ENCODE data around the gene VANGL1. TPM values are rescaled to one million over a fixed set of nuclear protein-coding genes. Genes with fewer than 3 reads are reported as not detected.

VANGL1 gene
- polyA plus RNA-seq, 1 experiment, result 7.8 TPM

- no peak overlapping the region for H3K27ac ChIP-seq (ENCODE audit: low read depth, low read length)
- no peaks in the 10 kb centered on the region for H3K27me3 ChIP-seq (ENCODE audit: control insufficient read depth, insufficient read depth, low read length)
- ChIA-PET POLR2A (no interaction called here), CTCF (interaction anchor here (0.9 to 1.6 kb wide), 2 partner anchors 15 to 95 kb away, joined by 3 to 9 read pairs; no protein-coding TSS in a partner anchor)
- TF ChIP-seq, protein P1, sequence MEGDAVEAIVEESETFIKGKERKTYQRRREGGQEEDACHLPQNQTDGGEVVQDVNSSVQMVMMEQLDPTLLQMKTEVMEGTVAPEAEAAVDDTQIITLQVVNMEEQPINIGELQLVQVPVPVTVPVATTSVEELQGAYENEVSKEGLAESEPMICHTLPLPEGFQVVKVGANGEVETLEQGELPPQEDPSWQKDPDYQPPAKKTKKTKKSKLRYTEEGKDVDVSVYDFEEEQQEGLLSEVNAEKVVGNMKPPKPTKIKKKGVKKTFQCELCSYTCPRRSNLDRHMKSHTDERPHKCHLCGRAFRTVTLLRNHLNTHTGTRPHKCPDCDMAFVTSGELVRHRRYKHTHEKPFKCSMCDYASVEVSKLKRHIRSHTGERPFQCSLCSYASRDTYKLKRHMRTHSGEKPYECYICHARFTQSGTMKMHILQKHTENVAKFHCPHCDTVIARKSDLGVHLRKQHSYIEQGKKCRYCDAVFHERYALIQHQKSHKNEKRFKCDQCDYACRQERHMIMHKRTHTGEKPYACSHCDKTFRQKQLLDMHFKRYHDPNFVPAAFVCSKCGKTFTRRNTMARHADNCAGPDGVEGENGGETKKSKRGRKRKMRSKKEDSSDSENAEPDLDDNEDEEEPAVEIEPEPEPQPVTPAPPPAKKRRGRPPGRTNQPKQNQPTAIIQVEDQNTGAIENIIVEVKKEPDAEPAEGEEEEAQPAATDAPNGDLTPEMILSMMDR (IDR thresholded peaks at IDR 0.05; ENCODE audit: low read depth, low read length), result no peak
- DNase-seq (ENCODE audit: low read depth, low spot score), result no peak
- H3K9me3 ChIP-seq (ENCODE audit: control insufficient read depth, insufficient read depth, low read length), result no peaks in the 10 kb centered on the region
- no peak overlapping the region for H3K4me3 ChIP-seq (ENCODE audit: low read depth, low read length)
Observed at GRCh38 chr1:115690972-115691371, 49.2 kb downstream of the VANGL1 start.

GRCh38 chr1:115692224-115692623 is 50.5 kb downstream of the VANGL1 start:
- no peak for DNase-seq (ENCODE audit: low read depth, low spot score)
- H3K27me3 ChIP-seq (ENCODE audit: control insufficient read depth, insufficient read depth, low read length), result peaks cover 3% of the 10 kb centered on the region
- H3K27ac ChIP-seq (ENCODE audit: low read depth, low read length), result no peak overlapping the region
- CTCF ChIA-PET, result interaction anchor here (0.7 to 3.8 kb wide), 2 partner anchors 14 to 72 kb away, joined by 3 to 39 read pairs; no protein-coding TSS in a partner anchor
- no peak overlapping the region for H3K4me3 ChIP-seq (ENCODE audit: low read depth, low read length)
- no peaks in the 10 kb centered on the region for H3K9me3 ChIP-seq (ENCODE audit: control insufficient read depth, insufficient read depth, low read length)
- TF ChIP-seq, protein P1 (IDR thresholded peaks at IDR 0.05; ENCODE audit: low read depth, low read length), result no peak
- POLR2A ChIA-PET, result no interaction called here

- peaks cover 3% of the 10 kb centered on the region for H3K27me3 ChIP-seq (ENCODE audit: control insufficient read depth, insufficient read depth, low read length)
- H3K4me3 ChIP-seq (ENCODE audit: low read depth, low read length), result no peak overlapping the region
- H3K9me3 ChIP-seq (ENCODE audit: control insufficient read depth, insufficient read depth, low read length), result no peaks in the 10 kb centered on the region
- TF ChIP-seq, protein P1 (IDR thresholded peaks at IDR 0.05; ENCODE audit: low read depth, low read length), result no peak
- no peak for DNase-seq (ENCODE audit: low read depth, low spot score)
- POLR2A ChIA-PET, result no interaction called here
- CTCF ChIA-PET, result interaction anchor here (3.8 kb wide), 1 partner anchor 11 kb away, joined by 39 read pairs; no protein-coding TSS in a partner anchor
- H3K27ac ChIP-seq (ENCODE audit: low read depth, low read length), result no peak overlapping the region
Observed at GRCh38 chr1:115694805-115695204, 53.0 kb downstream of the VANGL1 start.

DNA sequence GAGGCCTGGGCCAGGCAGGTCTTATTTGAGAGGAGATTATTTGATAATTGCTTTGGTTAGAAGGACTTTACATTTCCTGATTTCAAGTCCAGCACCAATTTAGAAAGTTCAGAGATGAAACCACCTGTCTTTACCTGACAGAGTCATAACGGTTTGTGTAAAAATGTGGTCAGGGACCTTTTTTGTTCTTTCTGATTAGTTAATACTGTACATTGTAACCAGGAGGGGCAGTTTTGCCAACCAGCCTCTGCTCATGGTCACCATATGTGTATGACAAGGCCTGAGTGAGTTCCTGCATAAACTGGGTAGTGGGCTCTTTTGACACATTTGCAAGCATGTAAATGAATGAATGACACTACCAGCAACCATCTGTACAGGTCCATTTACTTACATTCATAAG is 55.8 kb downstream of the VANGL1 start:
- Histone ChIP-seq H3K27ac (ENCODE audit: low read depth, low read length) (no peak overlapping the region), H3K9me3 (ENCODE audit: control insufficient read depth, insufficient read depth, low read length) (no peaks in the 10 kb centered on the region), H3K4me3 (ENCODE audit: low read depth, low read length) (no peak overlapping the region), H3K27me3 (ENCODE audit: control insufficient read depth, insufficient read depth, low read length) (peaks cover 3% of the 10 kb centered on the region)
- TF ChIP-seq, protein P1 (IDR thresholded peaks at IDR 0.05; ENCODE audit: low read depth, low read length), result no peak
- ChIA-PET POLR2A (no interaction called here), CTCF (no interaction called here)
- DNase-seq (ENCODE audit: low read depth, low spot score), result no peak

GRCh38 chr1:115701090-115701489 is 59.3 kb downstream of the VANGL1 start:
- no peak overlapping the region for H3K27ac ChIP-seq (ENCODE audit: low read depth, low read length)
- H3K9me3 ChIP-seq (ENCODE audit: control insufficient read depth, insufficient read depth, low read length), result no peaks in the 10 kb centered on the region
- ChIA-PET POLR2A (no interaction called here), CTCF (no interaction called here)
- no peak for DNase-seq (ENCODE audit: low read depth, low spot score)
- no peak overlapping the region for H3K4me3 ChIP-seq (ENCODE audit: low read depth, low read length)
- peaks cover 3% of the 10 kb centered on the region for H3K27me3 ChIP-seq (ENCODE audit: control insufficient read depth, insufficient read depth, low read length)
- TF ChIP-seq, protein P1 (IDR thresholded peaks at IDR 0.05; ENCODE audit: low read depth, low read length), result no peak

Data from AG04450 (cell line).